Pulmonary artery endothelial cell (primary cell): ENCODE results near the gene SPINK14. TPM values are rescaled to one million over a fixed set of nuclear protein-coding genes. Genes with fewer than 3 reads are reported as not detected.

Source experiments
- DNase-seq: peaks from one replicate; pipeline ENCODE4 v3.0.0-alpha.2; 2011; ENCODE audit warnings: low read depth, low spot score
- total RNA-seq: library from RNA; depleted of rRNA; stranded (reverse); fragments of >200 nt; gene quantifications from 2 replicates; pipeline ENCODE4 v1.2.3, GENCODE V29; 2014

SPINK14 gene, protein sequence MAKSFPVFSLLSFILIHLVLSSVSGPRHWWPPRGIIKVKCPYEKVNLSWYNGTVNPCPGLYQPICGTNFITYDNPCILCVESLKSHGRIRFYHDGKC
- total RNA-seq, result not detected in 2 replicates

GRCh38 chr5:148168246-148168645 lies at the start of gene SPINK14:
TSS of gene SPINK14 (plus strand) at chr5:148168546. CDS start at chr5:148169733, 1,187 bp downstream.
- no peak for DNase-seq

DNA sequence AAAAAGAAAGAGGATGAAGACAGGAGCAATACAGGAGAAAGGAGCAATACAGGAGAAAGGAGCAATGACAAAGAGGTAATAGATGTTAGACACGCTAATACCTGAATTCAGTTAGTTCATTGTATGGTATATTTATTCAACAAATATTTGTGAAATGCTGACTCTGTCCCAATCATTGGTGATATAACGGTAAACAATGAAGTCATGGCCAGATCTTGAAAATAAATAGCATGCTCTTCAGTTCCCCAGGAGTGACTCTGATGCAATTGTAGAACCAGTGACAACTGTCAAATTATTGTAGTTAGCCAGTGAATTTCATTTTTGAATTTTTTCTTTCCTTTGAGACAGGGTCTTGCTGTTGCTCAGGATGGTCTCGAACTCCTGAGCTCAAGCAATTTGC lies 48.0 kb upstream of the SPINK14 start:
- no peak for DNase-seq

DNA sequence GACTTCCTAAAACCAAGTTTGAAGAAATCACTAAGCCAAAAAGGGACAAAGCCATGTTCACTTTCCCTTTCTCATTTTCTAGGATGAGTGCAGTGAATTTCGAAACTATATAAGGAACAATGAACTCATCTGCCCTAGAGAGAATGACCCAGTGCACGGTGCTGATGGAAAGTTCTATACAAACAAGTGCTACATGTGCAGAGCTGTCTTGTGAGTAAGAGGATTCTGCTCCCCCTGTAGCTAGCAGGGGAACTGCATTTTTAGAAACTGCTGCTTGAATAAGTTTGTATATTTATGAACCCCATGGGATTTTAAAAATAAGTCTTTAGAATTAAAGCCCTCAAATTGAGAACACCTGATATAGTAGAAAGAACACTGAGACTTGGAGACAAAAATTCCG lies 42.7 kb upstream of the SPINK14 start:
- DNase-seq, result no peak

DNA sequence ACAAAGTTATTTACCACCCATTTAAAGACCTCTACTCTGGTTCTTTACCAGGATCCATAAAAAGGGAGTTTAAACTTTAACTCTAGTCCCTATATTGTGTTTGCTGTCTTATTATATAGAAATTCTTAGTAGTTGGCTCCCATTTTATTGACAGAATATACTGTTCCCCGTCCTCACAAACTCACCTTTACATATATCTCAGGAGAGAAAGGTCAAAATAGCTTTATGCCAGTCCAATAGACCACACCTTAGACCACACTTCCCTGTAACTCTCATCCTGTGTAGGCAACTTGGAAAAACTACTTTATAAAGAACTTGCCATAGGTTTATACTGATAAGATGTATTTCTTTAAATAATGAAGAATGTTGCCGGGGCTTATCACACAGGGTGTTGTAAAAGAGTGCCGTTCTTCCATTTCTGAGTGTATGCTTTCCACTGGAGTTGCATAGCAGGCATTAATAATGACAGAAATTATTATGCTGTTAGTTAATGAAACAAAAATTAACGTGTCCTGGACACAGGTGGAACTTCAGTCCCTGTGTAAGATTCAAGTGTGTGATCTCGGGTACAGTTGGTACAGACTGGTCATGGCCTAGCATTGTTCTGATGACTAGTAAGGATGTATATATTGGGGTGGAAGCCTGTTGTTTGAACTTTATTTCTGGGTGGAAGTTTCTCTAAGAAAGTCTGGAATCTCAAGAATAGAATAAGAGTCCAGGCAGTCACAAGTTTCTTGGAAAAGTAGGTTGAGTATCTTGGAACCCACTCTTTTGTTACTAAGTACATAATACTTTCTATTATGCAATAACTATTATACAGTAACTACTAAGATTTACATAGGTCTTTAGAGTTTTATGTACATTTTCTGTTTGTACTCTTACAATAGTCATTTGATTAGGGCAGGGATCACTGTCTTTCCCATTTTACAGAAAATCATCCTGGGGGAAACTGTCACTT lies 33.0 kb upstream of the SPINK14 start:
- DNase-seq, result no peak

DNA sequence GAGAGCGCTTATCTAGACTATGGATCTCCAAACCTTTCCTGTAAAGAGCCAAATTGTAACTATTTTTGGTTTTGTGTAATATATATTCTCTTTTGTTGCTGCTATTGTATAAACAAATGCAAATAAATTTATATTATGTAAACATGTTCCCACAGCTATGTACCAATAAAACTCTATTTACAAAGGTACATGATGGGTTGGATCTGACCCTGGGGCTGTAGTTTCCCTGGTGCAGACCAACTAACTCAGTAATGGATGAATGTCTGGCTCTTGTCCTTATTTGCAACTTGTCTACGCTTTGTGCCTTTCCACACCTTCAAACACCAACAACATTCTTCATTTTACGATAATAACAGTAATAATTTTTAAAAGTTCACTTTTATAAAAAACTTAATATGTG lies 27.5 kb upstream of the SPINK14 start:
- no peak for DNase-seq

- no peak for DNase-seq
Observed at GRCh38 chr5:148141645-148142044, 26.7 kb upstream of the SPINK14 start.

DNA sequence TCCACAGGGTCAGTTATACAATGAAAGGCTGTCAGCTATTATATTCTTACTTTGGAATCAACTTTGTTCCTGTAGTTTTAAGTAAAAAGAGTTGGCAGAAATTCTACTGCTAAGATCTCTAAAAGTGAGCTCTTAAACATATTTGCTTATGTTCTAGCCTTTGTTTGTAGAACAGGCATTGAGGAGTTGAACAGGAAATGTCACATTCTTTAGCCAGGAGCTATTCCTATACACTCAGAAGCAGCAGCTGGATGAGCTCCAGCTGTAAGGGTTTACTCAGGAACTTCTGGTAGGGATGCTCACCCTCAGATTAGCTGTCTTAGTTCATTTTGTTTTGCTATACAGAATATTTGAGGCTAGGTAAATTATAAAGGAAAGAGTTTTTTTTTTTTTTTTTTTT lies 22.4 kb upstream of the SPINK14 start:
- DNase-seq, result peak; percentile 91

DNA sequence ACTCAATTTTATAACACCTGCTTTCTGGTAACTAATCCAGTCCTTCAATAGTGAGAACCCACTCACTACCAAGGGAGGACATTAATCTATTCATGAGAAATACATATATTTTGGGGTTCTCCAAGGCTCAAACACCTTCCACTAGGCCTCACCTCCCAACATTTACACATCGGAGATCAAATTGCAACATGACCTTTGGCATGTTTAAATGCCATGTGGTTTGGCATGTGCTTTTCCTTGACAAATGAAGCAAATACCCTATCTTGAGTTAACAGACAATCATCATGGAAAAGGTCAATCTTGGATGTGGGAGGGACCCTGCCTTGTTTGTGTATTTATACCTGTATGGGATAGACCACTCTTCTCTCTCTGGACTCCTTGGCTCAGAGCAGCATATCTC lies 21.9 kb upstream of the SPINK14 start:
- DNase-seq, result no peak

DNA sequence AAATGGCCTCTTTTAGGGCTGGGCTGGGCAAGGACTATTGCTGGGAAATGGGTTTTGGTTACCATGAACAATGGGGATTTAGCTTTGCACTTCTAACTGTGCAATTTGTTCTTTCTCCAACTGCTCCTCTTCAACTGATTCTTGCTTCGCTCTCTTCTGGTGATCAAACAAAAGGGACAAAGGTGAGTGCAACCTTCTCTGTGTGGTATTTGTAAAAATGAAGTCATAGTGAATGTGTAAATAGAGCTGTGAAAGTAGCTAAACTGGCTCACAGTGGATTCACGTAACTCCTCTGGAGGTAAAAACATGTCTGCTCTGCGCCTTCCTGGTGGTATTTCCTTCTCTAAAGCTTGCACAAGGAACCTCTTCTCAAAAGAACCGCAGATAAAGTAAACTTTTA lies 20.9 kb upstream of the SPINK14 start:
- no peak for DNase-seq

GRCh38 chr5:148151872-148152271 lies 16.5 kb upstream of the SPINK14 start:
- no peak for DNase-seq

DNA sequence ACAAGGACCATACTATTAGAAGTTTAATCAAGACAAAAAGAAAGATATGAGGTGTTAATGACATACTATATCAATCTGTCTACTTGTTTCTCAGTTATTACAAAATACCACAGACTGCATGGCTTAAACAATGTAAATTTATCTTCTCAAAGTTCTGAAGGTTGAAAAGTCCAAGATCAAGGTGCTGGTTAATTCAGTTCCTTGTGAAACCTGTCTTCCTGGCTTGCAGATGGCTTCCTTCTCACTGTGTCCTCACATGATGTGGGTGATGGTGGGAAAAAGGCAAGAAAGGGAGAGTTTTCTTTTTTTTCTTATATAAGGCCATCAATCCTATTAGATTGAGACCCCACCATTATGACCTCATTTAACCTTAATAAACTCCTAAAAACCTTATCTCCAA lies 15.6 kb upstream of the SPINK14 start:
- no peak for DNase-seq

GRCh38 chr5:148156609-148157008 lies 11.7 kb upstream of the SPINK14 start:
- no peak for DNase-seq

DNA sequence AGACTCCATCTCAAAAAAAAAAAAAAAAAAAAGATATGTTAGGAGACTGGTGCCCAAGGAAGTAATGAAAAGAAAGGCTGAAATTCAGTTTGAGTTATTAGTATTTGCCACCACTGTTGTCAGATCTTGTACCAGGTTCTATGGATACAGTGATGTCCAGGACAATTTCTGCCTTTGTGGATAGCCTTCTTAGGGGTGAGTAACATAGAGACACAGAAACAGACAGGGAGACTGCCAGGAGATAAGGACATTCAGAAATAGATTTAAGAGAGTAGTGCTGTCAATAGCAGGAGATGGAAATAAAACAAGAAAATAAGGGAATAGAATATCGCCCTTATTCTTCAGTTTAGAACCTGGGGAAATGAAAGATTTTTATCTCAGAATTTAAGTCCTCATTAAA lies 6.3 kb upstream of the SPINK14 start:
- no peak for DNase-seq

DNA sequence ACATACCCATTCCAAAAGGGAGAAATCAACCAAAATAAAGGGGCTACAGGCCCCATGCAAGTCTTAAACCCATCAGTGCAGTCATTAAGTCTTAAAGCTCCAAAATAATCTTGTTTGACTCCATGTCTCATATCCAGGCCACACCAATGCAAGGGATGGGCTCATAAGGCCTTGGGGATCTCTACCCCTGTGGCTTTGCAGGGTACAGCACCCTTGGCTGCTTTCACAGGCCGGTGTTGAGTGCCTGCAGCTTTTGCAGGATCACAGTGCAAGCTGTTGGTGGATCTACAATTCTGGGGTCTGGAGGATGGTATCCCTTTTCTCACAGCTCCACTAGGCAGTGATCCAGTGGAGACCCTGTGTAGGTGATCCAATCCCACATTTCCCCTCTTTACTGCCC lies 5.0 kb upstream of the SPINK14 start:
- DNase-seq, result no peak

DNA sequence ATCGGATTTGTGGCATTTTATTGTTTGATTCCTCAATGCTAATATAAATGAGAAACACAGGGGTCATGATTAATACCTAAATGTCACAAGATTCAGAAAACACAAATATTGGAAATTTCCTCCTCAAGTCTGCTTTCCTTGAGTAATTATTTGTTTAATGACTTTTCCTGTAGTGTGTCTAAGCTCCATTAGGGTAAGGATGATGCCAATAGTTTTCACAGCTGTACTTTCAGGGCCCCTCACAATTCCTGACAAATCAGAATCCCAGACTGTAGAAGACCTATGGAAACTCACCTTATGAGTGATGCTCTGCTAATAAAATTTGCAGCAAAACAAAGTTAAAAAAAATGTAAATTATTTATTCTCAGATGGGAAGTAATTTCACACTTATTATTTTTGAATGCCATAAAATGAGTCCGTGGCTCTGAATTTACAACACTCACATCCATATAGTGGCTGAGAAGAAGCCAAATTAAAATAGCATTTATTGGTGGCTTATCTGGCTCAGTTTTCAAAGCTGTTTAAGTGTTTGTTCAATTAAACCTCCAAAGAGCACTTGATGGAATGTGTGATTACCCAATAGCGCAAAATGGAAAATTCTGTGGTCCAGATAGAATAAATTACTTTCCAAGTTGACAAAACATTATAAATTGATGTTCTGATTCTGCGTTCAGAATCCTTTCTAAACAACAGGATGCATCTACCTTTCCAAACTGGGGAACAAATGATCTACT lies 1.6 kb upstream of the SPINK14 start:
- DNase-seq, result no peak

GRCh38 chr5:148172377-148172776 lies 4.0 kb downstream of the SPINK14 start:
- DNase-seq, result no peak

DNA sequence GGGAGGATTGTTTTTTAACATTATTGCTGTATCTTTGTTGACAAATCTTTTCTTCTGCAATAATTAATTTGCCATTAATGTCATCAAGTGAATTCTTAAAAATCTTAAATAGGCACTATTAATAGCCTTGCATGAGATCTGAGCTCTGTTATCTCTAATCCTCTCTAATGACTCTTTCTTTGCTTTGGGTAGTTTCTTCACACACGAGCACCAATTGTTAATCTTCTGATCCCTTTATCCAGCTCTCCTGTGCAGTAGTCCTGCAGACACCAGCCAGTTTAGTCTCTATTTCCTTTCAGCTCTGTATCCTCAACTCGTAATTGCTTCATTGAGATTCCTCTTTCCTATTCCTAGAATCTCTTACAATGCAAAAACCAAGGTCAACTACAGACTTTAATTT lies 8.1 kb downstream of the SPINK14 start:
- no peak for DNase-seq

DNA sequence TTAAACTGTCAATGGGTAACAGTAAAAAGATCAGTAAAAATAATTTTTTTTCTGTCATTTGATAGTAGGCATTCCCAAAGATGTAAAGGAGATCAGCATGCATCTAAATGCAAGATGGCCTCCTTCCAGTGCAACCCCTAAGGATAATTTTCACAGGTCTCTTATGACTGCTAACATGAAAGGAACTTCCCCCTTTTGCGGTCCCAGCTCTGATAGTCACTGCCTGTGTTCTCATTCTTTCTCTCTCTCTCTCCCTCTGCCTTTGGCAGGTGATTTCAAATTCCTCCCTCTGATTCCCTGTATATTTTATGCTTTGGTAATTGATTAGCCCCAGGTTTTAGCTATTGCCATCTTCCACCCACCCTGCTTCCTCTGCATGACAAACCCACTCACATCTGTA lies 8.9 kb downstream of the SPINK14 start:
- DNase-seq, result no peak

GRCh38 chr5:148179234-148179824 lies 11.0 kb downstream of the SPINK14 start:
- DNase-seq, result peak; percentile 36

- DNase-seq, result peak; percentile 69
Observed at GRCh38 chr5:148186248-148187003, 18.1 kb downstream of the SPINK14 start.

GRCh38 chr5:148191010-148191409 lies 22.7 kb downstream of the SPINK14 start:
- DNase-seq, result no peak
